ENCODE measurements around the gene CDC37.
"Not testable (repeated sequence)": the region's sequence is repeated elsewhere in the genome, so short reads cannot be mapped to it uniquely, and the experiment has no call there.

CDC37 gene

GRCh38 chr19:10402441-10403038, 802 bp downstream of the CDC37 start:
- TF ChIP-seq, protein P1, sequence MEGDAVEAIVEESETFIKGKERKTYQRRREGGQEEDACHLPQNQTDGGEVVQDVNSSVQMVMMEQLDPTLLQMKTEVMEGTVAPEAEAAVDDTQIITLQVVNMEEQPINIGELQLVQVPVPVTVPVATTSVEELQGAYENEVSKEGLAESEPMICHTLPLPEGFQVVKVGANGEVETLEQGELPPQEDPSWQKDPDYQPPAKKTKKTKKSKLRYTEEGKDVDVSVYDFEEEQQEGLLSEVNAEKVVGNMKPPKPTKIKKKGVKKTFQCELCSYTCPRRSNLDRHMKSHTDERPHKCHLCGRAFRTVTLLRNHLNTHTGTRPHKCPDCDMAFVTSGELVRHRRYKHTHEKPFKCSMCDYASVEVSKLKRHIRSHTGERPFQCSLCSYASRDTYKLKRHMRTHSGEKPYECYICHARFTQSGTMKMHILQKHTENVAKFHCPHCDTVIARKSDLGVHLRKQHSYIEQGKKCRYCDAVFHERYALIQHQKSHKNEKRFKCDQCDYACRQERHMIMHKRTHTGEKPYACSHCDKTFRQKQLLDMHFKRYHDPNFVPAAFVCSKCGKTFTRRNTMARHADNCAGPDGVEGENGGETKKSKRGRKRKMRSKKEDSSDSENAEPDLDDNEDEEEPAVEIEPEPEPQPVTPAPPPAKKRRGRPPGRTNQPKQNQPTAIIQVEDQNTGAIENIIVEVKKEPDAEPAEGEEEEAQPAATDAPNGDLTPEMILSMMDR (IDR thresholded peaks at IDR 0.05; ENCODE audit: insufficient read depth, low read depth, low read length, missing control alignments): no peak
- peak; percentile 40 for DNase-seq (ENCODE audit: low read depth)
- peak overlapping the region; percentile 74 for H3K4me3 ChIP-seq (ENCODE audit: low read length)

GRCh38 chr19:10399878-10400277, 3.5 kb downstream of the CDC37 start:
- no peak overlapping the region for H3K4me3 ChIP-seq (ENCODE audit: low read length)
- TF ChIP-seq, protein P1 (IDR thresholded peaks at IDR 0.05; ENCODE audit: insufficient read depth, low read depth, low read length, missing control alignments): no peak
- DNase-seq (ENCODE audit: low read depth): no peak

DNA sequence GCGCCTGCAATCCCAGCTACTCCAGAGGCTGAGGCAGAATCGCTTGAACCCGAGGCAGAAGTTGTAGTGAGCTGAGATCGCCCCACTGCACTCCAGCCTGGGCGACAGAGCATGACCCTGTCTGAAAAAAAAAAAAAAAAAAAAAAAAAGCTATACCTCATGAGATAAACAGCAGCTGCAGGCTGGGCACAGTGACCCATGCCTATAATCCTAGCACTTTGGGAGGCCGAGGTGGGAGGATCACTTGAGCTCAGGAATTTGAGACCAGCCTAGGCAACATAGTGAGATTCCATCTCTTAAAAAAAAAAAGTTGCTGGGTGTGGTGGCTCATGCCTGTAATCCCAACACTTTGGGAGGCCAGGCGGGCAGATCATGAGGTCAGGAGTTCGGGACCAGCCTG, 4.0 kb downstream of the CDC37 start:
- not testable (repeated sequence) for H3K4me3 ChIP-seq (ENCODE audit: low read length)

GRCh38 chr19:10398819-10399218, 4.5 kb downstream of the CDC37 start:
- TF ChIP-seq, protein P1 (IDR thresholded peaks at IDR 0.05; ENCODE audit: insufficient read depth, low read depth, low read length, missing control alignments): no peak
- DNase-seq (ENCODE audit: low read depth): no peak
- H3K4me3 ChIP-seq (ENCODE audit: low read length): no peak overlapping the region

More for the DNA sequence above, 4.0 kb downstream of the CDC37 start:
- not testable (repeated sequence) for DNase-seq (ENCODE audit: low read depth)

DNA sequence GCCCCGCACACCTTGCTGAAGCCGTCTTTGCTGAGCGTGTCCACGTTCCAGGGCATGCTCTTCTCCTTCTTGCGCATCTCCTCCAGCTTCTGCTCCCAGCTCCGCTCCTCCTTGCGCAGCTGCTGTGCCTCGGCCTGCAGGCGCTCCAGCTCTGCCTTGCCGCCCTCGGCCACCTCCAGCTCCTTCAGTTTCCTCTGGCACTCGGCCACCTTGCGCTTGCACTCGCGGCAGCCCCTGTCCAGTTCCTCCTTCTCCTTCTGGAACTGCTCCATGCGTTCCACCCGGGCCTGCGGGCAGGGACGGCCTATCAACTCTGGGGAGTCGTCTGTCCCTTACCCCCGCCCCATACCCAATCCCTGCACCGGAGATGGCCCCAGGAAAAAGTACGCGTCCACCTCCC, 7.4 kb downstream of the CDC37 start:
- TF ChIP-seq, protein P1 (IDR thresholded peaks at IDR 0.05; ENCODE audit: insufficient read depth, low read depth, low read length, missing control alignments): no peak
- DNase-seq (ENCODE audit: low read depth): no peak

DNA sequence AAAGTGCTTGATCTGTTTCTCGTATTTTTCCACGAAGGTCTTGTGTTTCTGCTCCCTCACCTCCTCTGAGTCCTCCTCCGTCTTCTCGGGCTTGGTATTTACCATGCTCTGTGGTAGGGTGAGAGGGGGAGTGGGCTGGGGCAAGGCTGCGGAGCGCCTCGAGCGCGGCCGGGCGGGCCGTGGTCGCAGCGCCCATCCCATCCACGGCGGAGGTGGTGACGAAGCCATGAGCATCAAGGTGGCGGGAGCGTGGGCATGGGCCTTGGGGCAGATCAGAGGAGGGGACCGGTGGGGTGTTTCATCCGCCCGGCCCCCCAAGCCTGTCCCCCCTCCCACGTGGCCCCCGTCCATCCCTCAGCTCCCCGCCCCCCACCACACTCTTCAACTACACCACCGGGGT, 7.9 kb downstream of the CDC37 start:
- DNase-seq (ENCODE audit: low read depth): no peak
- no peak overlapping the region for H3K4me3 ChIP-seq (ENCODE audit: low read length)
- TF ChIP-seq, protein P1 (IDR thresholded peaks at IDR 0.05; ENCODE audit: insufficient read depth, low read depth, low read length, missing control alignments): no peak

More for the DNA sequence above, 7.4 kb downstream of the CDC37 start:
- no peak overlapping the region for H3K4me3 ChIP-seq (ENCODE audit: low read length)

DNA sequence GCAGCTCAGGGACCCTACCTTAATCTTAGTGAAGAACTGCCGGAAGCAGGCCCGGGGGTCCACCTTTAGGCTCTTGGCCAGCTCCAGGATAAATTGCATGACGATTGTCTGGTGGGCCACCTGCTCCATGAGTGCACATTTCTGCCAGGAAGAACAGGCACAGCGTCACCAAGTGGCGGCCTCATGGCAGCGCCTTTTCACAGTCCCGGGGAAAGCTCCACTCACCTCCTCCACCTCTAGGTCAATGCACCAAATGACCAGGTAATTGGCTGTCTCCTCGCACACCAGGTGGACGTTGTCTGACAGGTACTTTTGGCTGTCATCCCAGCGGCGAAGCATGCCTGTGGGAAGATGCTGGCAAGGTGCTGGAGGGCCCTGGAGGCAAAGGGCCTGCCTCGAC, 8.3 kb downstream of the CDC37 start:
- no peak overlapping the region for H3K4me3 ChIP-seq (ENCODE audit: low read length)
- TF ChIP-seq, protein P1 (IDR thresholded peaks at IDR 0.05; ENCODE audit: insufficient read depth, low read depth, low read length, missing control alignments): no peak
- no peak for DNase-seq (ENCODE audit: low read depth)

Data from epithelial cell of esophagus (primary cell).